22Rv1 (cell line): ENCODE measurements around the gene CARD6.
"Not testable (repeated sequence)": the region's sequence is repeated elsewhere in the genome, so short reads cannot be mapped to it uniquely, and the experiment has no call there.

Source experiments
- ZFX ChIP-seq: fragments of 450-650 bp; IDR thresholded peaks from 2 replicates; pipeline ENCODE4 v1.6.1; 2017; ENCODE audit warnings: antibody characterized with exemption, borderline replicate concordance
- TF ChIP-seq, protein P1 (sequence below): fragments of 450-650 bp; IDR thresholded peaks from 2 replicates; pipeline ENCODE4 v1.5.1; 2017; ENCODE audit warnings: mild to moderate bottlenecking

GRCh38 chr5:40865004-40865403 lies 23.8 kb downstream of the CARD6 start:
- TF ChIP-seq, protein P1, sequence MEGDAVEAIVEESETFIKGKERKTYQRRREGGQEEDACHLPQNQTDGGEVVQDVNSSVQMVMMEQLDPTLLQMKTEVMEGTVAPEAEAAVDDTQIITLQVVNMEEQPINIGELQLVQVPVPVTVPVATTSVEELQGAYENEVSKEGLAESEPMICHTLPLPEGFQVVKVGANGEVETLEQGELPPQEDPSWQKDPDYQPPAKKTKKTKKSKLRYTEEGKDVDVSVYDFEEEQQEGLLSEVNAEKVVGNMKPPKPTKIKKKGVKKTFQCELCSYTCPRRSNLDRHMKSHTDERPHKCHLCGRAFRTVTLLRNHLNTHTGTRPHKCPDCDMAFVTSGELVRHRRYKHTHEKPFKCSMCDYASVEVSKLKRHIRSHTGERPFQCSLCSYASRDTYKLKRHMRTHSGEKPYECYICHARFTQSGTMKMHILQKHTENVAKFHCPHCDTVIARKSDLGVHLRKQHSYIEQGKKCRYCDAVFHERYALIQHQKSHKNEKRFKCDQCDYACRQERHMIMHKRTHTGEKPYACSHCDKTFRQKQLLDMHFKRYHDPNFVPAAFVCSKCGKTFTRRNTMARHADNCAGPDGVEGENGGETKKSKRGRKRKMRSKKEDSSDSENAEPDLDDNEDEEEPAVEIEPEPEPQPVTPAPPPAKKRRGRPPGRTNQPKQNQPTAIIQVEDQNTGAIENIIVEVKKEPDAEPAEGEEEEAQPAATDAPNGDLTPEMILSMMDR = not testable (repeated sequence)
- not testable (repeated sequence) for TF ChIP-seq ZFX
